PC-9 (cell line): ENCODE measurements around the gene PTCHD1. TPM values are rescaled to one million over a fixed set of nuclear protein-coding genes. Genes with fewer than 3 reads are reported as not detected.
A peak's percentile ranks its signal among the peaks of the same experiment; 100 is the strongest.

Source experiments
- Bru-seq: library from RNA; stranded (reverse); fragments of 400-500 nt; gene quantifications from one replicate; lab custom pipeline; 2021; lab: Mats Ljungman, UMichigan
- BruChase-seq, 2 experiments: library from RNA; stranded (reverse); fragments of 400-500 nt; gene quantifications; one replicate each; lab custom pipeline; 2021; lab: Mats Ljungman, UMichigan
- BruUV-seq: library from RNA; stranded (reverse); fragments of 400-500 nt; replicated peaks from 2 replicates; lab custom pipeline; 2021; lab: Mats Ljungman, UMichigan
- CTCF ChIA-PET: fragments of 300-600 bp; sonication (Branson Sonifier 250); formaldehyde crosslinking; loops from one replicate; lab custom pipeline; 2022; ENCODE audit warnings: antibody characterized with exemption; lab: Charles Lee
- POLR2A ChIA-PET: fragments of 300-600 bp; sonication (Branson Sonifier 250); formaldehyde crosslinking; loops from one replicate; lab custom pipeline; 2022; ENCODE audit warnings: antibody characterized with exemption; ENCODE audit not compliant: unreplicated experiment; lab: Charles Lee
- DNase-seq, 2 experiments: peaks; one replicate each; pipeline versions ENCODE4 v3.0.0 to v3.0.0-alpha.2; 2015 to 2022; ENCODE audit warnings: mixed read lengths in 1 of 2
- H2AFZ ChIP-seq: fragments of 200-600 bp; sonication (generic); 2 replicates; pipeline ENCODE4 v1.8.1; 2017; ENCODE audit warnings: antibody characterized with exemption
- H3F3A ChIP-seq: fragments of 200-600 bp; sonication (generic); 2 replicates; pipeline ENCODE4 v1.8.1; 2017; ENCODE audit warnings: antibody characterized with exemption, mild to moderate bottlenecking, low read depth; ENCODE audit not compliant: insufficient read depth
- H3K27ac ChIP-seq: fragments of 200-600 bp; sonication (generic); 2 replicates; pipeline ENCODE4 v1.6.1; 2016; ENCODE audit warnings: mixed run types
- H3K27me3 ChIP-seq: fragments of 200-600 bp; sonication (generic); 2 replicates; pipeline ENCODE4 v1.6.1; 2016; ENCODE audit warnings: low read depth, mixed run types; ENCODE audit not compliant: insufficient read depth
- H3K36me3 ChIP-seq: fragments of 200-600 bp; sonication (generic); 2 replicates; pipeline ENCODE4 v1.6.1; 2016; ENCODE audit warnings: low read depth, mixed run types
- H3K4me1 ChIP-seq: fragments of 200-600 bp; sonication (generic); replicated peaks from 2 replicates; pipeline ENCODE4 v1.6.1; 2016; ENCODE audit warnings: mixed run types; ENCODE audit not compliant: insufficient read depth
- H3K4me2 ChIP-seq: fragments of 200-600 bp; sonication (generic); 2 replicates; pipeline ENCODE4 v1.6.1; 2017; ENCODE audit warnings: mixed run types
- H3K4me3 ChIP-seq: fragments of 200-600 bp; sonication (generic); 2 replicates; pipeline ENCODE4 v1.6.1; 2016; ENCODE audit warnings: mixed run types
- H3K79me2 ChIP-seq: fragments of 200-600 bp; sonication (generic); 2 replicates; pipeline ENCODE4 v1.6.1; 2017; ENCODE audit warnings: low read depth, mixed run types
- H3K9me2 ChIP-seq: fragments of 200-600 bp; sonication (generic); 2 replicates; pipeline ENCODE4 v1.8.1; 2017; ENCODE audit warnings: mild to moderate bottlenecking; ENCODE audit not compliant: insufficient read depth
- H3K9me3 ChIP-seq: fragments of 200-600 bp; sonication (generic); 2 replicates; pipeline ENCODE4 v1.8.1; 2016; ENCODE audit warnings: low read depth; ENCODE audit not compliant: insufficient read depth
- H4K20me1 ChIP-seq: fragments of 200-600 bp; sonication (generic); 2 replicates; pipeline ENCODE4 v1.8.1; 2017; ENCODE audit not compliant: insufficient read depth
- EZH2 ChIP-seq: fragments of 200-600 bp; sonication (generic); IDR thresholded peaks from 2 replicates; pipeline ENCODE4 v1.8.0; 2017; ENCODE audit warnings: antibody characterized with exemption, low read depth
- intact Hi-C: fragments of 100-400 bp; cut with micrococcal nuclease; formaldehyde crosslinking; loops from one replicate; pipeline ENCODE4 v1.10.0; 2022; ENCODE audit not compliant: unreplicated experiment
- long read RNA-seq: library from polyadenylated mRNA; stranded (forward); transcript quantifications from one replicate; pipeline ENCODE4 v2.0.0, GENCODE V29; 2022
- total RNA-seq: library from RNA; stranded (reverse); gene quantifications from 2 replicates; pipeline ENCODE4 v1.2.3, GENCODE V29; 2021
- TF ChIP-seq, protein P1 (sequence below): fragments of 200-600 bp; sonication (generic); conservative IDR thresholded peaks from 2 replicates; pipeline ENCODE4 v1.6.1; 2017; ENCODE audit warnings: mixed run types, antibody characterized with exemption, mild to moderate bottlenecking, moderate library complexity

The PTCHD1 gene
- total RNA-seq = not detected in 2 replicates
- percentile 1 among the genes with signal in this experiment for Bru-seq, nascent RNA
- BruChase-seq, experiment 1, labeled RNA remaining after a 2-hour chase = percentile 1 among the genes with signal in this experiment
- not detected for BruChase-seq, experiment 2, labeled RNA remaining after a 6-hour chase
- long read RNA-seq = 0 reads

DNA sequence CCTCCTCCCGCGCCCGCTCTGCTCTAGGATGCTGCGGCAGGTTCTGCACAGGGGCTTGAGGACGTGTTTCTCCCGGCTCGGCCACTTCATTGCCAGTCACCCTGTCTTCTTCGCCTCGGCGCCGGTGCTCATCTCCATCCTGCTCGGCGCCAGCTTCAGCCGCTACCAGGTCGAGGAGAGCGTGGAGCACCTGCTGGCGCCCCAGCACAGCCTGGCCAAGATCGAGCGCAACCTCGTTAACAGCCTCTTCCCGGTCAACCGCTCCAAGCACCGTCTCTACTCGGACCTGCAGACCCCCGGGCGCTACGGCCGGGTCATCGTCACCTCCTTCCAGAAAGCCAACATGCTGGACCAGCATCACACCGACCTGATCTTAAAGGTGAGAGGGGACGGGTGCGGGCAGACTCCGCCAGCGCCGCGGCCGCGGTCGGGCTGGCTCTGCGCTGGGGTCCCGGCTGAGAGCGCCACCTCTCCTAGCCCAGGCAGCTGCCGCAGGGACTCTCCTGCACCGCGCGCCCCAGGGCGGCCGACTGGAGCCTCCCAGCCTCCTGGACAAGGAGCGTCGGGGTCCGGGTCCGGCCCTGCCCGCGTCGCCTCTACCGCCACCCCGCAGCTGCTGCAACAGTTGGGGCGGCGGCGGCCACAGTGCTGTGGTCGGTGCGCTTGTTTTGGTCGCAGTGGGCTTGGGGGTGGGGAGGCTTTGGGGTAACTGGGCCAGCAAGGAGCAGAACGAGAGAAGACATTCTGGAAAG lies at the start of gene PTCHD1:
Gene PTCHD1 (plus strand): TSS at position 2 of the 752 bp plus-strand sequence. CDS start 27 bp downstream, at position 29.
- no peak within 1 kb of the TSS for H2AFZ ChIP-seq

DNA sequence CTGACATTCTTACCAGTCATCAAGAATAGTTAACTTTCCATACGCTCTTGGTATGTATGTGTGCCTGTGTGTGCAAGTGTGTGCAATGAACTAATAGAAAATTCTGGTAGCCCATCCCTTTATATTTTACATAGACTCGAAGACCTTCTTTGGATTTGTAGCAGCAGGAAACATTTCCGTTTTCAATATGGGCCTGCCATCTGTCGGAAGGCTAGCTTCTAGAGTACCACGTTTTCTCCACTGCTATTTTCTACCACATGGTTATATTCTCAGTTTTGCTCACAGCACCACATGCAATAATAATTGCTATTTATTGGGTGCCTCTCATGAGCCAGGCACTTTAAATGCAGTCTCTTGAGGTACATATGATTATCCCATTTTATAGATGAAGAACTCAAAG lies 47.9 kb upstream of the PTCHD1 start:
- no peaks in the 10 kb centered on the region for H3K9me2 ChIP-seq
- no peaks in the 10 kb centered on the region for H4K20me1 ChIP-seq
- H3K4me1 ChIP-seq = no peaks in the 10 kb centered on the region
- ChIA-PET POLR2A (no interaction called here), CTCF (no interaction called here)
- H3K27ac ChIP-seq = no peak overlapping the region
- H3K79me2 ChIP-seq = no peaks in the 10 kb centered on the region
- no peak overlapping the region for H2AFZ ChIP-seq
- H3F3A ChIP-seq = no peaks in the 10 kb centered on the region
- no peak overlapping the region for H3K4me2 ChIP-seq
- TF ChIP-seq, protein P1, sequence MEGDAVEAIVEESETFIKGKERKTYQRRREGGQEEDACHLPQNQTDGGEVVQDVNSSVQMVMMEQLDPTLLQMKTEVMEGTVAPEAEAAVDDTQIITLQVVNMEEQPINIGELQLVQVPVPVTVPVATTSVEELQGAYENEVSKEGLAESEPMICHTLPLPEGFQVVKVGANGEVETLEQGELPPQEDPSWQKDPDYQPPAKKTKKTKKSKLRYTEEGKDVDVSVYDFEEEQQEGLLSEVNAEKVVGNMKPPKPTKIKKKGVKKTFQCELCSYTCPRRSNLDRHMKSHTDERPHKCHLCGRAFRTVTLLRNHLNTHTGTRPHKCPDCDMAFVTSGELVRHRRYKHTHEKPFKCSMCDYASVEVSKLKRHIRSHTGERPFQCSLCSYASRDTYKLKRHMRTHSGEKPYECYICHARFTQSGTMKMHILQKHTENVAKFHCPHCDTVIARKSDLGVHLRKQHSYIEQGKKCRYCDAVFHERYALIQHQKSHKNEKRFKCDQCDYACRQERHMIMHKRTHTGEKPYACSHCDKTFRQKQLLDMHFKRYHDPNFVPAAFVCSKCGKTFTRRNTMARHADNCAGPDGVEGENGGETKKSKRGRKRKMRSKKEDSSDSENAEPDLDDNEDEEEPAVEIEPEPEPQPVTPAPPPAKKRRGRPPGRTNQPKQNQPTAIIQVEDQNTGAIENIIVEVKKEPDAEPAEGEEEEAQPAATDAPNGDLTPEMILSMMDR = no peak
- TF ChIP-seq EZH2 = no peak
- intact Hi-C loops = no loop called here
- no peaks in the 10 kb centered on the region for H3K36me3 ChIP-seq
- no peaks in the 10 kb centered on the region for H3K9me3 ChIP-seq
- BruUV-seq = no TSS peak
- no peak overlapping the region for H3K4me3 ChIP-seq
- no peaks in the 10 kb centered on the region for H3K27me3 ChIP-seq
- no peak for DNase-seq

More for the DNA sequence above, at the start of gene PTCHD1:
- H3K4me3 ChIP-seq = no peak within 1 kb of the TSS; the same call in 1 of the 2 replicates
- DNase-seq = no peak
- peak within 1 kb of the TSS; percentile 19; the same call in 1 of the 2 replicates for H3K4me2 ChIP-seq
- no peaks in the 10 kb centered on the region for H3K36me3 ChIP-seq
- no TSS peak for BruUV-seq
- no peaks in the 10 kb centered on the region for H3F3A ChIP-seq
- CTCF ChIA-PET = no interaction called here
- no peaks in the 10 kb centered on the region for H3K79me2 ChIP-seq
- TF ChIP-seq EZH2 = no peak
- TF ChIP-seq, protein P1 = no peak
- no peaks in the 10 kb centered on the region for H4K20me1 ChIP-seq
- no peaks in the 10 kb centered on the region for H3K9me3 ChIP-seq
- intact Hi-C loops = no loop called here
- H3K4me1 ChIP-seq = no peaks in the 10 kb centered on the region
- no peaks in the 10 kb centered on the region for H3K27me3 ChIP-seq
- no peak within 1 kb of the TSS for H3K27ac ChIP-seq
- POLR2A ChIA-PET = no interaction called here
- no peaks in the 10 kb centered on the region for H3K9me2 ChIP-seq

DNA sequence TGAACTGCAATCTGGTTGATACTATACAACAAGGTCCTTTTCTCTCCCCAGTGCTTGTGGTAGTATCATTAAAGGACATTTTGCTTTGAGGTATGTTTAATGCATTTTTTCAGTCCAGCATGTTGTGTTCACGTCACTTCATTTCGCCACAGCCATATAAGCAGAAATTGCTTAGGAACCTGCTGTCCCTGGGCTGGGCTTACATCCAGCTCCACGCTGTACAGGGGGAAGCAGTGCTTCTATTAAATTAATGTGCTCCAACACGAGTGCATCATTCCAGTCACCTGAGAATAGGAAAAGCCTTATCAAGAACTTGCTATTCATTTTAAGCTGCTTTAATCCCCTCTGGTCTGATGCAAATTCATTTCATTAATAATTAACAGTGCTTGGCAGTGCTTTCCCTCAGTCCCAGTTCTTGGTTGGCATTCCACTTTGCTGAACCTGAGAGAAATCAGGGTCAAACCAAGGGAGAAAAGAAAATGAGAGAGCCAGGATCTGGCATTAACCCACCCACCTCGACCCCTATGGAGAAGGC lies 47.4 kb upstream of the PTCHD1 start:
- ChIA-PET CTCF (no interaction called here), POLR2A (no interaction called here)
- Histone ChIP-seq H3K36me3 (no peaks in the 10 kb centered on the region), H3K4me2 (no peak overlapping the region), H4K20me1 (no peaks in the 10 kb centered on the region), H3F3A (no peaks in the 10 kb centered on the region), H2AFZ (no peak overlapping the region), H3K79me2 (no peaks in the 10 kb centered on the region), H3K4me1 (no peaks in the 10 kb centered on the region), H3K4me3 (no peak overlapping the region), H3K9me2 (no peaks in the 10 kb centered on the region), H3K27ac (no peak overlapping the region), H3K9me3 (no peaks in the 10 kb centered on the region), H3K27me3 (no peaks in the 10 kb centered on the region)
- BruUV-seq = no TSS peak
- DNase-seq = no peak
- TF ChIP-seq EZH2 = no peak
- TF ChIP-seq, protein P1 = no peak
- intact Hi-C loops = no loop called here
